ENCODE measurements around the gene FLT3.

The FLT3 gene

GRCh38 chr13:27960362-27961226 is 139.8 kb downstream of the FLT3 start:
- Histone ChIP-seq H3K27me3 (ENCODE audit: insufficient read depth, poor library complexity, severe bottlenecking) (peaks cover 92% of the 10 kb centered on the region), H3K9me3 (ENCODE audit: severe bottlenecking) (no peaks in the 10 kb centered on the region), H3K4me3 (ENCODE audit: severe bottlenecking) (no peak overlapping the region), H3K4me1 (ENCODE audit: insufficient read depth, poor library complexity, severe bottlenecking) (no peaks in the 10 kb centered on the region), H3K27ac (ENCODE audit: poor library complexity, severe bottlenecking) (no peak overlapping the region), H3K36me3 (ENCODE audit: low read depth) (no peaks in the 10 kb centered on the region)
- peak; percentile 17 for TF ChIP-seq CTCF (IDR thresholded peaks at IDR 0.05; ENCODE audit: poor library complexity, severe bottlenecking)
- no peak for DNase-seq (ENCODE audit: low spot score)
- peak; percentile 64 for ATAC-seq (ENCODE audit: low read depth)

GRCh38 chr13:27959976-27960361 is 140.4 kb downstream of the FLT3 start:
- TF ChIP-seq CTCF (IDR thresholded peaks at IDR 0.05; ENCODE audit: poor library complexity, severe bottlenecking): no peak
- Histone ChIP-seq H3K9me3 (ENCODE audit: severe bottlenecking) (no peaks in the 10 kb centered on the region), H3K27ac (ENCODE audit: poor library complexity, severe bottlenecking) (no peak overlapping the region), H3K27me3 (ENCODE audit: insufficient read depth, poor library complexity, severe bottlenecking) (peaks cover 92% of the 10 kb centered on the region), H3K4me3 (ENCODE audit: severe bottlenecking) (no peak overlapping the region), H3K36me3 (ENCODE audit: low read depth) (no peaks in the 10 kb centered on the region), H3K4me1 (ENCODE audit: insufficient read depth, poor library complexity, severe bottlenecking) (no peaks in the 10 kb centered on the region)
- DNase-seq (ENCODE audit: low spot score) (no peak), ATAC-seq (ENCODE audit: low read depth) (no peak)

GRCh38 chr13:27956576-27957300 is 143.6 kb downstream of the FLT3 start:
- DNase-seq (ENCODE audit: low spot score) (no peak), ATAC-seq (ENCODE audit: low read depth) (no peak)
- H3K27ac ChIP-seq (ENCODE audit: poor library complexity, severe bottlenecking): no peak overlapping the region
- H3K9me3 ChIP-seq (ENCODE audit: severe bottlenecking): no peaks in the 10 kb centered on the region
- H3K36me3 ChIP-seq (ENCODE audit: low read depth): no peaks in the 10 kb centered on the region
- H3K4me3 ChIP-seq (ENCODE audit: severe bottlenecking): no peak overlapping the region
- TF ChIP-seq CTCF (IDR thresholded peaks at IDR 0.05; ENCODE audit: poor library complexity, severe bottlenecking): no peak
- peaks cover 99% of the 10 kb centered on the region for H3K27me3 ChIP-seq (ENCODE audit: insufficient read depth, poor library complexity, severe bottlenecking)
- H3K4me1 ChIP-seq (ENCODE audit: insufficient read depth, poor library complexity, severe bottlenecking): no peaks in the 10 kb centered on the region

GRCh38 chr13:27955014-27955591 is 145.3 kb downstream of the FLT3 start:
- no peak for TF ChIP-seq CTCF (IDR thresholded peaks at IDR 0.05; ENCODE audit: poor library complexity, severe bottlenecking)
- ATAC-seq (ENCODE audit: low read depth) (no peak), DNase-seq (ENCODE audit: low spot score) (no peak)
- H3K9me3 ChIP-seq (ENCODE audit: severe bottlenecking): no peaks in the 10 kb centered on the region
- peaks cover 92% of the 10 kb centered on the region for H3K27me3 ChIP-seq (ENCODE audit: insufficient read depth, poor library complexity, severe bottlenecking)
- no peak overlapping the region for H3K4me3 ChIP-seq (ENCODE audit: severe bottlenecking)
- H3K27ac ChIP-seq (ENCODE audit: poor library complexity, severe bottlenecking): no peak overlapping the region
- H3K4me1 ChIP-seq (ENCODE audit: insufficient read depth, poor library complexity, severe bottlenecking): no peaks in the 10 kb centered on the region
- H3K36me3 ChIP-seq (ENCODE audit: low read depth): no peaks in the 10 kb centered on the region

Measured in RWPE2 (cell line).